Measurements from ENCODE around the gene TLR1.

TLR1 gene

GRCh38 chr4:38821739-38822138, 17.1 kb upstream of the TLR1 start:
- no peak for ATAC-seq

GRCh38 chr4:38820329-38821061, 15.9 kb upstream of the TLR1 start:
- ATAC-seq = no peak

More at GRCh38 chr4:38821739-38822138, 17.1 kb upstream of the TLR1 start:
- no peak for TF ChIP-seq ISL1 (CRISPR knock-in tag; IDR thresholded peaks at IDR 0.05)
- TF ChIP-seq, protein P1, sequence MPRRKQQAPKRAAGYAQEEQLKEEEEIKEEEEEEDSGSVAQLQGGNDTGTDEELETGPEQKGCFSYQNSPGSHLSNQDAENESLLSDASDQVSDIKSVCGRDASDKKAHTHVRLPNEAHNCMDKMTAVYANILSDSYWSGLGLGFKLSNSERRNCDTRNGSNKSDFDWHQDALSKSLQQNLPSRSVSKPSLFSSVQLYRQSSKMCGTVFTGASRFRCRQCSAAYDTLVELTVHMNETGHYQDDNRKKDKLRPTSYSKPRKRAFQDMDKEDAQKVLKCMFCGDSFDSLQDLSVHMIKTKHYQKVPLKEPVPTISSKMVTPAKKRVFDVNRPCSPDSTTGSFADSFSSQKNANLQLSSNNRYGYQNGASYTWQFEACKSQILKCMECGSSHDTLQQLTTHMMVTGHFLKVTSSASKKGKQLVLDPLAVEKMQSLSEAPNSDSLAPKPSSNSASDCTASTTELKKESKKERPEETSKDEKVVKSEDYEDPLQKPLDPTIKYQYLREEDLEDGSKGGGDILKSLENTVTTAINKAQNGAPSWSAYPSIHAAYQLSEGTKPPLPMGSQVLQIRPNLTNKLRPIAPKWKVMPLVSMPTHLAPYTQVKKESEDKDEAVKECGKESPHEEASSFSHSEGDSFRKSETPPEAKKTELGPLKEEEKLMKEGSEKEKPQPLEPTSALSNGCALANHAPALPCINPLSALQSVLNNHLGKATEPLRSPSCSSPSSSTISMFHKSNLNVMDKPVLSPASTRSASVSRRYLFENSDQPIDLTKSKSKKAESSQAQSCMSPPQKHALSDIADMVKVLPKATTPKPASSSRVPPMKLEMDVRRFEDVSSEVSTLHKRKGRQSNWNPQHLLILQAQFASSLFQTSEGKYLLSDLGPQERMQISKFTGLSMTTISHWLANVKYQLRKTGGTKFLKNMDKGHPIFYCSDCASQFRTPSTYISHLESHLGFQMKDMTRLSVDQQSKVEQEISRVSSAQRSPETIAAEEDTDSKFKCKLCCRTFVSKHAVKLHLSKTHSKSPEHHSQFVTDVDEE (CRISPR knock-in tag; IDR thresholded peaks at IDR 0.05) = no peak
- TF ChIP-seq, protein P2, sequence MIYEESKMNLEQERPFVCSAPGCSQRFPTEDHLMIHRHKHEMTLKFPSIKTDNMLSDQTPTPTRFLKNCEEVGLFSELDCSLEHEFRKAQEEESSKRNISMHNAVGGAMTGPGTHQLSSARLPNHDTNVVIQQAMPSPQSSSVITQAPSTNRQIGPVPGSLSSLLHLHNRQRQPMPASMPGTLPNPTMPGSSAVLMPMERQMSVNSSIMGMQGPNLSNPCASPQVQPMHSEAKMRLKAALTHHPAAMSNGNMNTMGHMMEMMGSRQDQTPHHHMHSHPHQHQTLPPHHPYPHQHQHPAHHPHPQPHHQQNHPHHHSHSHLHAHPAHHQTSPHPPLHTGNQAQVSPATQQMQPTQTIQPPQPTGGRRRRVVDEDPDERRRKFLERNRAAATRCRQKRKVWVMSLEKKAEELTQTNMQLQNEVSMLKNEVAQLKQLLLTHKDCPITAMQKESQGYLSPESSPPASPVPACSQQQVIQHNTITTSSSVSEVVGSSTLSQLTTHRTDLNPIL (CRISPR knock-in tag; IDR thresholded peaks at IDR 0.05; ENCODE audit: low read depth) = no peak

GRCh38 chr4:38819569-38819968, 15.0 kb upstream of the TLR1 start:
- ATAC-seq = no peak
- TF ChIP-seq ZC3H10 (CRISPR knock-in tag; IDR thresholded peaks at IDR 0.05) (no peak), ZNF70 (CRISPR knock-in tag; IDR thresholded peaks at IDR 0.05) (no peak), RARB (CRISPR knock-in tag; IDR thresholded peaks at IDR 0.05) (no peak), CSDC2 (CRISPR knock-in tag; IDR thresholded peaks at IDR 0.05) (no peak), ZNF8 (CRISPR knock-in tag; IDR thresholded peaks at IDR 0.05) (no peak), GLIS3 (CRISPR knock-in tag; IDR thresholded peaks at IDR 0.05) (no peak), SNAI2 (CRISPR knock-in tag; IDR thresholded peaks at IDR 0.05) (no peak), ZFP3 (CRISPR knock-in tag; IDR thresholded peaks at IDR 0.05) (no peak), ARNTL (CRISPR knock-in tag; IDR thresholded peaks at IDR 0.05; ENCODE audit: borderline replicate concordance, low read depth) (no peak), POU6F1 (CRISPR knock-in tag; IDR thresholded peaks at IDR 0.05; ENCODE audit: borderline replicate concordance, low read depth) (no peak), TOX (CRISPR knock-in tag; IDR thresholded peaks at IDR 0.05; ENCODE audit: borderline replicate concordance) (no peak), BACH2 (CRISPR knock-in tag; IDR thresholded peaks at IDR 0.05; ENCODE audit: borderline replicate concordance) (no peak), PPARA (CRISPR knock-in tag; IDR thresholded peaks at IDR 0.05; ENCODE audit: borderline replicate concordance) (no peak), ESRRG (CRISPR knock-in tag; IDR thresholded peaks at IDR 0.05) (no peak), TCF4 (CRISPR knock-in tag; IDR thresholded peaks at IDR 0.05; ENCODE audit: borderline replicate concordance) (no peak)
- TF ChIP-seq, protein P3, sequence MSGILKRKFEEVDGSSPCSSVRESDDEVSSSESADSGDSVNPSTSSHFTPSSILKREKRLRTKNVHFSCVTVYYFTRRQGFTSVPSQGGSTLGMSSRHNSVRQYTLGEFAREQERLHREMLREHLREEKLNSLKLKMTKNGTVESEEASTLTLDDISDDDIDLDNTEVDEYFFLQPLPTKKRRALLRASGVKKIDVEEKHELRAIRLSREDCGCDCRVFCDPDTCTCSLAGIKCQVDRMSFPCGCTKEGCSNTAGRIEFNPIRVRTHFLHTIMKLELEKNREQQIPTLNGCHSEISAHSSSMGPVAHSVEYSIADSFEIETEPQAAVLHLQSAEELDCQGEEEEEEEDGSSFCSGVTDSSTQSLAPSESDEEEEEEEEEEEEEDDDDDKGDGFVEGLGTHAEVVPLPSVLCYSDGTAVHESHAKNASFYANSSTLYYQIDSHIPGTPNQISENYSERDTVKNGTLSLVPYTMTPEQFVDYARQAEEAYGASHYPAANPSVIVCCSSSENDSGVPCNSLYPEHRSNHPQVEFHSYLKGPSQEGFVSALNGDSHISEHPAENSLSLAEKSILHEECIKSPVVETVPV (CRISPR knock-in tag; IDR thresholded peaks at IDR 0.05) = no peak
- TF ChIP-seq, protein P2 (CRISPR knock-in tag; IDR thresholded peaks at IDR 0.05; ENCODE audit: low read depth) = no peak

More at GRCh38 chr4:38820329-38821061, 15.9 kb upstream of the TLR1 start:
- no peak for TF ChIP-seq RARB (CRISPR knock-in tag; IDR thresholded peaks at IDR 0.05)
- no peak for TF ChIP-seq OSR1 (CRISPR knock-in tag; IDR thresholded peaks at IDR 0.05)
- TF ChIP-seq ZNF565 (CRISPR knock-in tag; conservative IDR thresholded peaks at IDR 0.05; ENCODE audit: low read depth) = no peak
- TF ChIP-seq CSDC2 (CRISPR knock-in tag; IDR thresholded peaks at IDR 0.05) = no peak
- TF ChIP-seq GLIS3 (CRISPR knock-in tag; IDR thresholded peaks at IDR 0.05) = no peak
- no peak for TF ChIP-seq SNAI2 (CRISPR knock-in tag; IDR thresholded peaks at IDR 0.05)
- no peak for TF ChIP-seq ZNF70 (CRISPR knock-in tag; IDR thresholded peaks at IDR 0.05)
- no peak for TF ChIP-seq PATZ1 (CRISPR knock-in tag; IDR thresholded peaks at IDR 0.05; ENCODE audit: borderline replicate concordance)
- TF ChIP-seq, protein P3 (CRISPR knock-in tag; IDR thresholded peaks at IDR 0.05) = no peak
- no peak for TF ChIP-seq BACH2 (CRISPR knock-in tag; IDR thresholded peaks at IDR 0.05; ENCODE audit: borderline replicate concordance)
- TF ChIP-seq ZFP3 (CRISPR knock-in tag; IDR thresholded peaks at IDR 0.05) = no peak
- no peak for TF ChIP-seq TOX (CRISPR knock-in tag; IDR thresholded peaks at IDR 0.05; ENCODE audit: borderline replicate concordance)
- no peak for TF ChIP-seq ZC3H10 (CRISPR knock-in tag; IDR thresholded peaks at IDR 0.05)
- TF ChIP-seq ZFP30 (CRISPR knock-in tag; IDR thresholded peaks at IDR 0.05) = no peak

Measured in SK-N-SH treated with all-trans-retinoic acid at 6 μM for 48 hours (cell line).